ENCODE measurements around the gene TANGO6. TPM values are rescaled to one million over a fixed set of nuclear protein-coding genes. Genes with fewer than 3 reads are reported as not detected.

The TANGO6 gene
- total and polyA plus RNA-seq, 10 of the 15 experiments (the other 5 are each of a cell fraction or from before 2014, with no cell fraction given): 1.1 to 20.6 (median 11.0) TPM

- CTCF ChIA-PET: interaction anchor here (0.5 to 2.7 kb wide), 6 partner anchors 18 to 610 kb away, joined by 3 to 10 read pairs (median 4); no protein-coding TSS in a partner anchor
- ATAC-seq: peak; percentile 24
- POLR2A ChIA-PET: interaction anchor here (0.6 to 1.7 kb wide), 4 partner anchors 10 to 362 kb away, joined by 3 to 5 read pairs (median 4); no protein-coding TSS in a partner anchor
- no peak overlapping the region for H2AFZ ChIP-seq (ENCODE audit: control insufficient read depth, low read depth, low read length)
- H3K27me3 ChIP-seq (replicated peaks in 1 of 2; ENCODE audit: control insufficient read depth in 2 of 2, insufficient read depth in 2 of 2, low read length in 1 of 2): no peaks in the 10 kb centered on the region
- in situ Hi-C loops (cut with MboI): no loop called here
- H3K36me3 ChIP-seq (ENCODE audit: control insufficient read depth in 2 of 2, insufficient read depth in 2 of 2, low read length in 1 of 2): no peaks in the 10 kb centered on the region; a peak in 1 of 4 replicates
- H3K4me3 ChIP-seq: peak overlapping the region; percentile 95
- intact Hi-C loops (cut with micrococcal nuclease; ENCODE audit: unreplicated experiment): no loop called here
- RAD21 ChIA-PET (ENCODE audit: unreplicated experiment): interaction anchor here (0.6 to 1.8 kb wide), 3 partner anchors 55 to 284 kb away, joined by 4 to 6 read pairs (median 4); partner anchors contain the start of genes SNTB2 and VPS4A
- peak overlapping the region; percentile 87 for H3K9ac ChIP-seq (ENCODE audit: control insufficient read depth, insufficient read depth, low read length)
- WGBS (ENCODE audit: insufficient coverage, insufficient replicate concordance, low lambda C conversion rate, missing lambda C conversion rate): 1% methylated on average over 11 of the region's 15 CpGs
- peak overlapping the region; percentile 66 for H3K4me2 ChIP-seq (ENCODE audit: control insufficient read depth, insufficient read depth)
- DNase-seq (ENCODE audit: low read depth, low spot score): no peak
- peak overlapping the region; percentile 96 for H3K27ac ChIP-seq (ENCODE audit: control insufficient read depth, insufficient read depth)
- H3K4me1 ChIP-seq (ENCODE audit: control insufficient read depth, insufficient read depth, low read length): peaks cover 2% of the 10 kb centered on the region; the same call in 1 of the 2 replicates
- H3K9me3 ChIP-seq (replicated peaks; ENCODE audit: control insufficient read depth, insufficient read depth, low read length): no peaks in the 10 kb centered on the region
- BruUV-seq (replicated peaks): no TSS peak
- peaks cover 75% of the 10 kb centered on the region for H3K79me2 ChIP-seq (ENCODE audit: control insufficient read depth, insufficient read depth, low read length)
- no peak for FAIRE-seq
- no peaks in the 10 kb centered on the region for H4K20me1 ChIP-seq (ENCODE audit: control insufficient read depth, insufficient read depth)
- SMC1A ChIA-PET (ENCODE audit: uncharacterized antibody, unreplicated experiment): interaction anchor here (0.6 kb wide), 1 partner anchor 306 kb away, joined by 4 read pairs; no protein-coding TSS in a partner anchor
- TF ChIP-seq SPI1 (IDR thresholded peaks at IDR 0.05; ENCODE audit: borderline replicate concordance, insufficient read depth, low read depth, low read length) (peak; percentile 28; the same call in 1 of the 2 replicates), ELK1 (IDR thresholded peaks at IDR 0.05; ENCODE audit: low read depth, low read length) (no peak), ATF7 (IDR thresholded peaks at IDR 0.05; ENCODE audit: low read depth) (0 out of 2 replicates have a peak, but pooled peaks have one; percentile 7), EZH2 (IDR thresholded peaks at IDR 0.05; ENCODE audit: borderline replicate concordance, control insufficient read depth, low read depth, low read length) (no peak), EGR1 (IDR thresholded peaks at IDR 0.05; ENCODE audit: borderline replicate concordance in 1 of 2, low read depth in 2 of 2, low read length in 2 of 2) (peak in 1 of 2 experiments; percentile 79; a peak in 2 of 3 replicates), YY1 (IDR thresholded peaks at IDR 0.05; ENCODE audit: low read depth, low read length) (peak; percentile 58; the same call in 1 of the 2 replicates)
These were observed 288.0 kb downstream of the TANGO6 start for GRCh38 chr16:69131167-69131838.
